LNCaP clone FGC (cell line): Measurements from ENCODE around the gene OSGIN1.
"Not testable (repeated sequence)": the region's sequence is repeated elsewhere in the genome, so short reads cannot be mapped to it uniquely, and the experiment has no call there.

ENCODE experiments used
- DNase-seq: peaks from one replicate; pipeline ENCODE4 v3.0.0-alpha.2; 2011; ENCODE audit warnings: low read depth
- H3K4me3 ChIP-seq: 2 replicates; pipeline ENCODE4 v1.5.1; 2011; ENCODE audit warnings: mild to moderate bottlenecking, low read depth, low read length, control low read depth
- TF ChIP-seq, protein P1 (sequence below): IDR thresholded peaks from 2 replicates; pipeline ENCODE4 v1.5.1; 2012; ENCODE audit warnings: mild to moderate bottlenecking; ENCODE audit not compliant: control insufficient read depth, insufficient read depth; ENCODE audit errors: extremely low read depth

Gene OSGIN1

DNA sequence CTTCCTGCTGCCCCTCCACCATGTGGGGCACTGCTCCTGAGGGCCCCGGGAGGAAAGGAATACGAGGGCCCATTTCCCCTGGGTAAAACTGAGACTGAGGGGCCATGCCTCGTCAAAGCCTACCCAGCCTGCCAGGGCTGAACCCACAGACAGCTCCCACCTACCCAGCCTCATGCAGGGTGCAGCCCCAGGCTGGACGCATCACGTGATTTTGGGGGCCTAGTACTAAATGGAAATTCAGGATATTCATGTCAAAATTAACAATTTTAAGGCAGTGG lies 3.4 kb upstream of the OSGIN1 start:
- TF ChIP-seq, protein P1, sequence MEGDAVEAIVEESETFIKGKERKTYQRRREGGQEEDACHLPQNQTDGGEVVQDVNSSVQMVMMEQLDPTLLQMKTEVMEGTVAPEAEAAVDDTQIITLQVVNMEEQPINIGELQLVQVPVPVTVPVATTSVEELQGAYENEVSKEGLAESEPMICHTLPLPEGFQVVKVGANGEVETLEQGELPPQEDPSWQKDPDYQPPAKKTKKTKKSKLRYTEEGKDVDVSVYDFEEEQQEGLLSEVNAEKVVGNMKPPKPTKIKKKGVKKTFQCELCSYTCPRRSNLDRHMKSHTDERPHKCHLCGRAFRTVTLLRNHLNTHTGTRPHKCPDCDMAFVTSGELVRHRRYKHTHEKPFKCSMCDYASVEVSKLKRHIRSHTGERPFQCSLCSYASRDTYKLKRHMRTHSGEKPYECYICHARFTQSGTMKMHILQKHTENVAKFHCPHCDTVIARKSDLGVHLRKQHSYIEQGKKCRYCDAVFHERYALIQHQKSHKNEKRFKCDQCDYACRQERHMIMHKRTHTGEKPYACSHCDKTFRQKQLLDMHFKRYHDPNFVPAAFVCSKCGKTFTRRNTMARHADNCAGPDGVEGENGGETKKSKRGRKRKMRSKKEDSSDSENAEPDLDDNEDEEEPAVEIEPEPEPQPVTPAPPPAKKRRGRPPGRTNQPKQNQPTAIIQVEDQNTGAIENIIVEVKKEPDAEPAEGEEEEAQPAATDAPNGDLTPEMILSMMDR = no peak
- H3K4me3 ChIP-seq = no peak overlapping the region
- DNase-seq = no peak

DNA sequence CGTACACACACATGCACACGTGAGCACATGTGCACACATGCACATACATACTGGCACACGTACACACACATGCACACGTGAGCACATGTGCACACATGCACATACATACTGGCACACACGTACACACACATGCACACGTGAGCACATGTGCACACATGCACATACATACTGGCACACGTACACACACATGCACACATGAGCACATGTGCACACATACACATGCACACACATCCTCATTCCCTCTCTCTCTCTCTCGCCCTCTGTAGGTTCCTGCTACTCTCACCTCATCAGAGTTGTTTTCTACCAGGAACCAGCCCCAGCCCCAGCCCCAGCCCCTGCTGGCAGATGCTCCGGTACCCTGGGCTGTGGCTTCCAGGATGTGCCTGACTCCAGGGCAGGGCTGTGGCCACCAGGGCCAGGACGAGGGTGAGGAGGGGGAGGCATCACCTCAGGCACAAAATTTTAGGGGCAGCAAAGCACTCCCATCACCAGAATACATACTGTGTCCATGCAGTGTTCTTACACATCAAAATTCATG lies 2.1 kb upstream of the OSGIN1 start:
- not testable (repeated sequence) for H3K4me3 ChIP-seq, DNase-seq

DNA sequence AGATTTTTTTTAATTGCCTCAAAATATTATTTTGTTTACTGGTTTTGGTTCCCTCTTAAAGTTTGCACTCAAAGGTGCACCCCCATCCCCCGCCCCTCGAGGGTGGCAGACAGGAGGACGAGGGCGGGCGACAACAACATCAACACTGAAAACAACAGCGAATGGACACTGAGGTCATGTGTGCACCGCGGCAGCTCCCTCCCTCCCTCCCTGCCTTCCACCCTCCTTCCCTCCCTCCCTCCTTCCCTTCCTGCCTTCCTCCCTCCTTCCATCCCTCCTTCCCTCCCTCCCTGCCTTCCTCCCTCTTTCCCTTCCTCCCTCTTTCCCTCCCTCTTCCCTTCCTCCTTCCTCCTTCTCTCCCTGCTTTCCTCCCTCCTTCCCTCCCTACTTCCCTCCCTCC lies 1.5 kb upstream of the OSGIN1 start:
- TF ChIP-seq, protein P1 = no peak
- DNase-seq = no peak
- no peak overlapping the region for H3K4me3 ChIP-seq

DNA sequence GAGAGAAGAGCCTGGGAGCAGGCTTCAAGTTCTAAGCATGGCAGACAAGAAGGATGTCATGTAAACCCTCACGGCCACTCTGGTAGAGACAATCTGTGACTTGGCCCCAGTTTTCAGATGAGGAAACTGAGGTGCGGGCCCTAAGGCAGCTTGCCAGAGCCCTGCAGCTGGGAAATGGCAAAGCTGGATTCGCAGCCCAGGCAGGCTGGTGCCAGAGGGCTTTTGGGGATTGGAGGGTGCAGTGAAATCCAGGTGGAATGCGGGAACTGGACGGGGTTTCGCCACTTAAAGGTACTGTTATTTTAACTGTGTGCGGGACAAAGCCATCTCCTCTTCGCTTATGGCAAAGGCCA lies 477 bp upstream of the OSGIN1 start:
- TF ChIP-seq, protein P1 = no peak
- DNase-seq = no peak
- H3K4me3 ChIP-seq = peak overlapping the region; percentile 58

DNA sequence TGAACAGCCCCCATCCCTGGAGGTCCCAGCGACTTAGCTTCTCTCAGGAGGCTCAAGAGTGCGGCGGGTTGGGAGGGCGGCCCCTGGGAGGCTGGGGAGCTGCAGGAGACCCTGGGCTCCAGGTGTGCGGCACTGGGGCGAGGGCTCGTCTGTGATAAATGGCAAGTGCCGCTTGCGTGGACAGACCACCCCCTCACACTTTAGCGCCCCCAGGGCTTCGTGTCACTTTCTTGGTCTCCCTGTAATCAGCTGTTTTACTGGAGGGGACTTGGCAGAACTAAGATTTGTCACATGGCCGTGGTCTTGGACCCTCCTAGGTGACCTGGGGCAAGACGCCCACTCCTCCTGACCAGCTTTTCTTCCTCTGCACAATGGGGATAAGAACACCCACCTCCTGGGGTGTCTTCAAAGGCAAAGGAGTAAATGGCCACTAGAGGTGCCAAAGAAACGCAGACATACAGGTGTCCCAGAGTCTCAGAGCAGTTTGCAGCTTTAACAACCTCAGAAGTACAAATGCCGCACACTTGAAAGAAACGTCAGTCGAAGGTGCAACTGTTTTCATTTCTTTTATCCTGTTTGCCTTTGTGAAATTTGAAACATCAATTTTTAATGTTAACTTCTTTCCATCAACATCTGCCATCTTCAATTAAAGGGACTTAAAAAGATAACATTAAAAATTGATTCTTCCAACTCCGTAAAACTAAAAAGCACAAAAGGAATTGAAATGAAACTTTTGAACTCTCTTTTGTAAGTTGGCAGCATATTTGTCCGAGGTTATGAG lies 946 bp downstream of the OSGIN1 start:
- peak; percentile 38 for DNase-seq
- H3K4me3 ChIP-seq = peak overlapping the region; percentile 58
- TF ChIP-seq, protein P1 = peak; percentile 63

DNA sequence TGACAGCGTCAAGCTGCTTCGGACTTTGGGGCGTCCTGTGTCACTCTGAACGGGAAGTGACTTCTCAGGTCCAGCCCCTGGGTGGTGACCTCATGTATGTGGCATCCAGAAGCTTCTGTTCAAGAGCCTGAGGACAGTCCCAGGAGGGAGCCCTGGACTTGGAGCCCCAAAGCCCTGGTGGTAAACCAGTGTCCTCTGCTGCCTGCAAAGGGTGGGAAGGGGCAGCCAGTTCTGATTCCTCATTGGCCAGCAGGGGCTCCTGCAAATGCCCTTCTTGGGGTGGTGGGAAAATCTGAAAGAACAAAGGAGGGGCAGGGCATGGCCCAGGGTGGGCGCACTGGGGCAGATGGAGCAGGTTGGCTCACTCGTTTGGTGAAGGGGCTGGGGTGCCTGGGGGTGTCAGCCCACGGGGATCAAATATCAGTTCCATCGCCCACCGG lies 1.6 kb downstream of the OSGIN1 start:
- DNase-seq = no peak
- no peak overlapping the region for H3K4me3 ChIP-seq

DNA sequence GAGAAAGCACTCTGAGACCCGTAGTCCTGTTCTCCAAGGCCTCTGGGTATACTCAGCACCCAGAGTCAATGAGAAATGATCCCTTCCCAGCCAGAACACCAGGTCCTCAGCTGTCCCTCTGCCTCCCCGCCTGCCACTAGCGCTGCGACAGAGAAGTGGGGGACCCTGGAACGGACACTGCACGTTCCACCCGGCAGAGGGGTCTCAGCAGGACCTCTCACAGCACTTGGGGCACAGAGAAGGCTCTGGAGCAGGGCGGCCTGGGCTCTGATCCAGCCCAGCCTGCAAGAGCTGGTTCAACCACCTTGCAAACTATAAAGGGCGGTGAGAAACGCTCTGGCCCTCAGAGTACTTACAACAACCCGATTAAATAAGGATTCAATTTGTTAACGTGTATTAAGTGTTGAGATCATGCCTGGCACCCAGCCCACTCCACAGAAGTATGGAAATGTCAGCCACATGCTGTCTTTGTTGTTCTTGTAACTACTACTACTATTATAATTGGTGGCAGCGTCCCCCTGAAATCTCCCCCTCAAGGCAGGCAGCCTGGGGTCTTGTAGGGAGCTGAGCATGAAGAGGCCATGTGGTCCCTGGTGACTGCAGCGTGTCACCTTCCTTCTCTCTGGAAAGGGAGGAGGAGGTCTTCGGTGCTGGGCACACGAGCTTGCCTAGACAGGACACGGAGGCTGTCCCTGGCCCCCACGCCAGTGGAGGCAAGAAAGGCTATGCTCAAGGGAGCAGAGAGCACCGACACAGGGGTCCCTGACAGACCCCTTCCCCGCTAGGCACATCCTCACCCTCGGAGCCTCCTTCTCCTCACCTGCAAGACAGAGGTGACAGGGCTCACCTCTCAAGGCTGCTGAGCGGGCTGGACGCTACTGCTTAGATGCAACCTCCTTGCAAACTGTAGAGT lies 2.4 kb downstream of the OSGIN1 start:
- TF ChIP-seq, protein P1 = no peak
- H3K4me3 ChIP-seq = no peak overlapping the region
- no peak for DNase-seq

More for the DNA sequence above, 1.6 kb downstream of the OSGIN1 start:
- TF ChIP-seq, protein P1 = no peak
